Upper lobe of right lung (tissue), 1 donor: Measurements from ENCODE around the gene APMAP. TPM values are rescaled to one million over a fixed set of nuclear protein-coding genes. Genes with fewer than 3 reads are reported as not detected.
A peak's percentile ranks its signal among the peaks of the same experiment; 100 is the strongest.

Source experiments
- ATAC-seq: fragments of 200-7000 bp; cut with Tn5 transposase; one replicate; pipeline ENCODE4 v1.9.1; 2020; ENCODE audit warnings: mild to moderate bottlenecking, moderate library complexity
- DNase-seq: peaks from one replicate; pipeline ENCODE4 v3.0.0-alpha.2; 2020
- H3K27ac ChIP-seq: fragments of 200-600 bp; one replicate; pipeline ENCODE4 v1.8.0; 2022
- H3K27me3 ChIP-seq: fragments of 200-600 bp; one replicate; pipeline ENCODE4 v1.8.0; 2022; ENCODE audit warnings: mild to moderate bottlenecking
- H3K36me3 ChIP-seq: fragments of 200-600 bp; one replicate; pipeline ENCODE4 v1.8.0; 2022
- H3K4me1 ChIP-seq: fragments of 200-600 bp; one replicate; pipeline ENCODE4 v1.8.0; 2022
- H3K4me3 ChIP-seq: fragments of 200-600 bp; one replicate; pipeline ENCODE4 v1.8.0; 2022; ENCODE audit warnings: mild to moderate bottlenecking
- H3K9me3 ChIP-seq: fragments of 200-600 bp; one replicate; pipeline ENCODE4 v1.8.0; 2022
- intact Hi-C: fragments of 100-400 bp; cut with DNase I; formaldehyde crosslinking; loops from one replicate; pipeline ENCODE4 v1.11.0; 2022
- total RNA-seq: library from RNA; stranded (reverse); fragmentation: NEBNext Ultra II Directional; extraction: Animal tissue kit (Norgen Biotek cat#: 25700); gene quantifications from one replicate; pipeline ENCODE4 v1.2.1, GENCODE V29; 2021
- TF ChIP-seq, protein P1 (sequence below): fragments of 200-600 bp; IDR thresholded peaks from one replicate; pipeline ENCODE4 v1.8.0; 2022; ENCODE audit warnings: antibody characterized with exemption
- donor health status: DM: no; HTN: yes; CAD: no; lungs with severe emphysema.

APMAP gene
- total RNA-seq, 1 donor from 2014 or later: 73.5 TPM

DNA sequence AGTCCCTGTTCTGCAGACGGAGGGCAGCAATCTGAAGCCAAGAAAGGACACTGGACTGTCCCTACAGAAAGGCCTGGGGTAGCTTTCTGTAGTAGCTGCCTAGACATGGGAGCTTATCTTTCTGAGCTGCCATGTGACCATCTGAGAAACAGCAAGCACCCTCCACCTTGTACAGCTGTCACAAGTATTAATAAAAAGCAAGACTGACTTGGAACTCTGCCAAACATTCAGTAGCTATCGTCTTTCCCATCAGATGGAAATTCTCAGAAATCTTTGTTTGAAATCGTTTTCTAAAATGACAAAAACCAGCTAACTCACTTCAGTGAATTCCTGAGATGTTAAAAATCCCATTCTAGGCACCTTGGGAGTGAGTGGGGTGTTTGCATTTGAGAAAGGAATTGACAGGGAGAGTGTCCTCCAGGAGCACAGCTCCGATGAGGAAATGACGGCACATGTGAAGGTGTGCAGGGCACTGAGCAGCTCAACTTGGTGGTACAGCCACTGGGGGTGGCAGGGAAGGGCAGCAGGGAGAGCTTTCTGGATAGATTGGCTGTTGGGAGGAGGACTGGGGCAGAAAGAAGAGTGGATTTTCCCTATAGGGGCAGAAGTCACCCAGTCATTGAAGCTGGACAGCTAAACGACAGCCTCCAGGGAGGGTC, 40.8 kb upstream of the APMAP start:
- ATAC-seq (peak; percentile 34), DNase-seq (no peak)
- H3K4me3 ChIP-seq: no peak overlapping the region
- peaks cover 18% of the 10 kb centered on the region for H3K36me3 ChIP-seq
- intact Hi-C loops: no loop called here
- peak overlapping the region; percentile 51 for H3K27ac ChIP-seq
- H3K27me3 ChIP-seq: no peaks in the 10 kb centered on the region
- TF ChIP-seq, protein P1, sequence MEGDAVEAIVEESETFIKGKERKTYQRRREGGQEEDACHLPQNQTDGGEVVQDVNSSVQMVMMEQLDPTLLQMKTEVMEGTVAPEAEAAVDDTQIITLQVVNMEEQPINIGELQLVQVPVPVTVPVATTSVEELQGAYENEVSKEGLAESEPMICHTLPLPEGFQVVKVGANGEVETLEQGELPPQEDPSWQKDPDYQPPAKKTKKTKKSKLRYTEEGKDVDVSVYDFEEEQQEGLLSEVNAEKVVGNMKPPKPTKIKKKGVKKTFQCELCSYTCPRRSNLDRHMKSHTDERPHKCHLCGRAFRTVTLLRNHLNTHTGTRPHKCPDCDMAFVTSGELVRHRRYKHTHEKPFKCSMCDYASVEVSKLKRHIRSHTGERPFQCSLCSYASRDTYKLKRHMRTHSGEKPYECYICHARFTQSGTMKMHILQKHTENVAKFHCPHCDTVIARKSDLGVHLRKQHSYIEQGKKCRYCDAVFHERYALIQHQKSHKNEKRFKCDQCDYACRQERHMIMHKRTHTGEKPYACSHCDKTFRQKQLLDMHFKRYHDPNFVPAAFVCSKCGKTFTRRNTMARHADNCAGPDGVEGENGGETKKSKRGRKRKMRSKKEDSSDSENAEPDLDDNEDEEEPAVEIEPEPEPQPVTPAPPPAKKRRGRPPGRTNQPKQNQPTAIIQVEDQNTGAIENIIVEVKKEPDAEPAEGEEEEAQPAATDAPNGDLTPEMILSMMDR: no peak
- H3K9me3 ChIP-seq: no peaks in the 10 kb centered on the region
- peaks cover 56% of the 10 kb centered on the region for H3K4me1 ChIP-seq

DNA sequence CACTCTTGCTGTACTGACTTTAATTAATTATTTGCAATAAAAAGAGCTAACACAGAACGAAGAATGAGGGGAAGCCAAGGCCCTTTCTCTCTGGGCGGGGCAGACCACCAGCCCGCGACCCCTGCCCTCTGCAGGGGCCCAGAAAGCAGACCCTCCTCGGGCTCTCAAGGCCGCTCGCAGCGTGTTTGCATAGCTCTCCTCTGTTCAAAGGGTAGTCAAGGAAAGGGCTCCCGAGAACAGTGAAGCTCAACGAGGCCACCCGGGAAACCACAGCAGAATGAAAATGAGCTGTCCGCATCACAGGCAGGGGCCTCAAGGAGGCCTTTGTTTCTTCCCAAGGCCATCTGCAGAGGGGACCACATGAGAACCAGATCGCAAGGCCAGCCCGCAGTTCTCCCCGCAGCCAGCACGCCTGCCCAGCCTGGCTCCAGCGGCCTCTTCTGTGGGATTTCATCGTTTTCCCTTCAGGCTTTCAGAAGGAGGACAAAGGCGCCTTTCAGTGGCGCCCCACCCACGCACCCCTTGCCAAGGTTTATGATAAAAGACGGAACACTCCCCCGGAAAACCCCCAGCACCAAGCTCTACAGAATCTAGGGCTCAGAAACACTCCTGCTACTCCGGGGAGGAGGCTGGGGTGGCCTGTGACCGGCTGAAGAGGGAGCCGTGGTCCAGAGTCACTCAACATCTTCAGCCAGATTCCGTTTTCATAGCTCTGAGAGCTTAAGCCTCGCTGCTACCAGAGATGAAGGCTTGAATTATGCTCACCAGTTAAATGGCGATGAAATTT, 40.1 kb upstream of the APMAP start:
- TF ChIP-seq, protein P1: no peak
- peak; percentile 28 for ATAC-seq
- intact Hi-C loops: no loop called here

DNA sequence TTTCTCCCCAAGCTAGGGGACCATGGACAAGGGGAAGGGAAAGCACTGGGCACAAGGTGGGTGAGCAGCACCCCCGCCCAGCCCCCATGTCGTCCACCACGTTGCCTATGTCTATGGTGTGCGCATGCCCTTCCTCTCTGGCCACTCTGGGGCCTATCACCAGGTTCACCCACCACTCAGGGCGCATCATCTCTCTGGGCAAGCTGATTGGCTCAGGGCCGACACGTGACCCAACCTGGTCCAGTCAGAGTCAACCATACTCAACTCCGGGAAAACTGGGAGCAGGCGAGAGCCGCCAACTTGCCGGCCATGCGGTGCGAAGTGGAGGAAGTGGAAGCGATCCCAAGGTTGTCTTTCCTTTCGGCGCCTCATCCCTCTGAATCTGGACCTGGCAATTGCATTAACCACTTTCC, 39.5 kb upstream of the APMAP start:
- DNase-seq (no peak), ATAC-seq (no peak)
- H3K4me1 ChIP-seq: peaks cover 43% of the 10 kb centered on the region
- no peaks in the 10 kb centered on the region for H3K27me3 ChIP-seq
- intact Hi-C loops: no loop called here
- no peak overlapping the region for H3K27ac ChIP-seq
- H3K4me3 ChIP-seq: no peak overlapping the region
- peaks cover 18% of the 10 kb centered on the region for H3K36me3 ChIP-seq
- TF ChIP-seq, protein P1: no peak
- no peaks in the 10 kb centered on the region for H3K9me3 ChIP-seq

More for the DNA sequence above, 40.1 kb upstream of the APMAP start:
- H3K36me3 ChIP-seq: peaks cover 18% of the 10 kb centered on the region
- H3K27me3 ChIP-seq: no peaks in the 10 kb centered on the region
- no peak overlapping the region for H3K4me3 ChIP-seq
- peaks cover 49% of the 10 kb centered on the region for H3K4me1 ChIP-seq
- H3K9me3 ChIP-seq: no peaks in the 10 kb centered on the region
- DNase-seq: no peak
- no peak overlapping the region for H3K27ac ChIP-seq

DNA sequence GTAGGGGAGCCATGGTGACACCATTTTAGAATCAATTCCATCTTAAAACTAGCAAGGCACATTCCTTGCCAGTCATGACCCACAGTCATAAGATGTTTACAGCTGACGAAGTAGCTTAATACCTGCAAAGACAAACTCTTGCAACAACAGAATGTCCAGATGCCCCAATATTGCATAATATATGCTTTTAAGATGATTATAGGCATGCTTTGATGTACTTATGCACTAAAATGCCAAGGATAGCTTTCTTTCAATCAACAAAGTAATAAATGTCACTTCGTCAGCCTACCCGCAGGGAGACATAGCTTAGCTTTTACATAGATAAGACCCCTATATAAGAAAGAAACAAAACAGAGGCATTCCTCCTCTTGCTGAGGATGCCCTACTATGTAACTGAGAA, 38.7 kb upstream of the APMAP start:
- H3K27me3 ChIP-seq: no peaks in the 10 kb centered on the region
- H3K36me3 ChIP-seq: peaks cover 18% of the 10 kb centered on the region
- no peak overlapping the region for H3K27ac ChIP-seq
- ATAC-seq (no peak), DNase-seq (no peak)
- no peak overlapping the region for H3K4me3 ChIP-seq
- TF ChIP-seq, protein P1: no peak
- no peaks in the 10 kb centered on the region for H3K9me3 ChIP-seq
- H3K4me1 ChIP-seq: peaks cover 35% of the 10 kb centered on the region
- intact Hi-C loops: no loop called here

DNA sequence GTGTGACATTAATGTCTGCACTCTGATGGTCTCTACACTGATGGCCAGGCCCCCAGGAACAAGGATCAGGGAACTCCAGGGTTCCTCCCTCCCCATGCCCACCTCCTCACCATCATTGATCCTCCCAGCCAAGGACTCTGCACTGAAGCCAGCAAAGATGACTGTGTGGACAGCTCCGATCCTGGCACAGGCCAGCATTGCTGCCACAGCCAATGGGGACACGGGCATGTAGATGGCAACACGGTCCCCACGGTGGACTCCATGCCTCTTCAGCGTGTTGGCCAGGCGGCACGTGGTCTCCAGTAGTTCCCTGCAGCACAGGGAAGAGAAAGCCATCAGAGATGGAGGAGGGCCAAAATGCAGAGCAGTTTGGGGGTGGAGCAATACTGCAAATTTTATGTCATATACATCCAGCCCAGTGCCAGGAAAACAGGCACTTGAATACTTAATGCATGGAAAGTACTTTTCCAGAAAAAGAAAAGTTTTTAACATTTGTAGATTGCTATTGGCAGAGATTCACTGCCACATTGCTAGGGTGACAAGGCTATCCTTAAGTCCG, 38.2 kb upstream of the APMAP start:
- ATAC-seq (no peak), DNase-seq (no peak)
- Histone ChIP-seq H3K27ac (no peak overlapping the region), H3K4me3 (no peak overlapping the region), H3K36me3 (peaks cover 18% of the 10 kb centered on the region), H3K4me1 (peaks cover 30% of the 10 kb centered on the region), H3K9me3 (no peaks in the 10 kb centered on the region), H3K27me3 (no peaks in the 10 kb centered on the region)
- TF ChIP-seq, protein P1: no peak
- intact Hi-C loops: no loop called here
